ENCODE measurements around the gene MPO.
A peak's percentile ranks its signal among the peaks of the same experiment; 100 is the strongest.

MPO gene

GRCh38 chr17:58318065-58318481 is 37.3 kb upstream of the MPO start:
- DNase-seq (ENCODE audit: low read depth), result no peak
- TF ChIP-seq CTCF (IDR thresholded peaks at IDR 0.05; ENCODE audit: control insufficient read depth, extremely low read depth, insufficient read depth), result no peak
- no peak overlapping the region for H3K4me3 ChIP-seq (ENCODE audit: low read depth, low read length)

- peak; percentile 73 for TF ChIP-seq CTCF (IDR thresholded peaks at IDR 0.05; ENCODE audit: control insufficient read depth, extremely low read depth, insufficient read depth)
These were observed 36.8 kb upstream of the MPO start for GRCh38 chr17:58317421-58318064.

GRCh38 chr17:58316260-58316960 is 35.7 kb upstream of the MPO start:
- no peak for DNase-seq (ENCODE audit: low read depth)
- TF ChIP-seq CTCF (IDR thresholded peaks at IDR 0.05; ENCODE audit: control insufficient read depth, extremely low read depth, insufficient read depth), result no peak
- no peak overlapping the region for H3K4me3 ChIP-seq (ENCODE audit: low read depth, low read length)

More at GRCh38 chr17:58317421-58318064, 36.8 kb upstream of the MPO start:
- DNase-seq (ENCODE audit: low read depth), result peak; percentile 25
- H3K4me3 ChIP-seq (ENCODE audit: low read depth, low read length), result no peak overlapping the region

- no peak for TF ChIP-seq CTCF (IDR thresholded peaks at IDR 0.05; ENCODE audit: control insufficient read depth, extremely low read depth, insufficient read depth)
- DNase-seq (ENCODE audit: low read depth), result no peak
- H3K4me3 ChIP-seq (ENCODE audit: low read depth, low read length), result no peak overlapping the region
These were observed 35.0 kb upstream of the MPO start for GRCh38 chr17:58315750-58316149.

- no peak for DNase-seq (ENCODE audit: low read depth)
- no peak overlapping the region for H3K4me3 ChIP-seq (ENCODE audit: low read depth, low read length)
- no peak for TF ChIP-seq CTCF (IDR thresholded peaks at IDR 0.05; ENCODE audit: control insufficient read depth, extremely low read depth, insufficient read depth)
These were observed 34.6 kb upstream of the MPO start for GRCh38 chr17:58315281-58315711.

GRCh38 chr17:58314706-58315015 is 33.9 kb upstream of the MPO start:
- no peak for TF ChIP-seq CTCF (IDR thresholded peaks at IDR 0.05; ENCODE audit: control insufficient read depth, extremely low read depth, insufficient read depth)
- no peak for DNase-seq (ENCODE audit: low read depth)
- H3K4me3 ChIP-seq (ENCODE audit: low read depth, low read length), result no peak overlapping the region
